GM12878 (cell line): ENCODE results near the gene GJB4. TPM values are rescaled to one million over a fixed set of nuclear protein-coding genes. Genes with fewer than 3 reads are reported as not detected.
"Not testable (repeated sequence)": the region's sequence is repeated elsewhere in the genome, so short reads cannot be mapped to it uniquely, and the experiment has no call there.

ENCODE experiments used
- ATAC-seq: fragments of 200-7000 bp; cut with Tn5 transposase; 3 replicates; pipeline ENCODE4 v1.9.1; 2020; ENCODE audit warnings: mild to moderate bottlenecking, moderate library complexity
- BruUV-seq: library from RNA; stranded (reverse); fragments of 400-500 nt; replicated peaks from 2 replicates; lab custom pipeline; 2021; lab: Mats Ljungman, UMichigan
- CTCF ChIA-PET: fragments of 300-600 bp; sonication (Branson Sonifier 250); formaldehyde crosslinking; extraction: SDS; loops from one replicate; lab custom pipeline; 2021; ENCODE audit warnings: inconsistent platforms; lab: Yijun Ruan, JAX
- POLR2A ChIA-PET: fragments of 350-600 bp; formaldehyde crosslinking; extraction: SDS; loops from one replicate; lab custom pipeline; 2021; ENCODE audit warnings: inconsistent platforms; lab: Charles Lee
- RAD21 ChIA-PET: fragments of 300-600 bp; sonication (Branson Sonifier 250); formaldehyde crosslinking; loops from one replicate; lab custom pipeline; 2023; ENCODE audit warnings: antibody characterized with exemption; ENCODE audit not compliant: unreplicated experiment; lab: Charles Lee
- SMC1A ChIA-PET: fragments of 300-600 bp; sonication (Branson Sonifier 250); formaldehyde crosslinking; loops from one replicate; lab custom pipeline; 2023; ENCODE audit not compliant: unreplicated experiment, uncharacterized antibody; lab: Charles Lee
- DNase-seq: peaks from one replicate; pipeline ENCODE4 v3.0.0-alpha.2; 2011; ENCODE audit warnings: low read depth, low spot score
- FAIRE-seq: peaks from 3 replicates; lab custom pipeline; 2011; peaks lifted over from hg19 to GRCh38; lab: Jason Lieb, UNC
- H2AFZ ChIP-seq: 2 replicates; pipeline ENCODE4 v1.6.0; 2011; ENCODE audit warnings: low read depth, low read length, control low read depth; ENCODE audit not compliant: control insufficient read depth
- H3K27ac ChIP-seq: 2 replicates; pipeline ENCODE4 v1.5.1; 2011; ENCODE audit warnings: control low read depth; ENCODE audit not compliant: control insufficient read depth, insufficient read depth
- H3K27me3 ChIP-seq, 2 experiments: replicated peaks in 1 of 2; 2 replicates each; pipeline versions ENCODE4 v1.6.0 to v1.6.1; 2011; ENCODE audit warnings: low read length in 1 of 2; ENCODE audit not compliant: control insufficient read depth in 2 of 2, insufficient read depth in 2 of 2
- H3K36me3 ChIP-seq, 2 experiments: 2 replicates each; pipeline ENCODE4 v1.5.1; 2011; ENCODE audit warnings: low read length in 1 of 2; ENCODE audit not compliant: control insufficient read depth in 2 of 2, insufficient read depth in 2 of 2
- H3K4me1 ChIP-seq: 2 replicates; pipeline ENCODE4 v1.6.1; 2011; ENCODE audit warnings: mild to moderate bottlenecking, low read length, moderate library complexity, mixed read lengths; ENCODE audit not compliant: control insufficient read depth, insufficient read depth
- H3K4me2 ChIP-seq: 2 replicates; pipeline ENCODE4 v1.6.0; 2011; ENCODE audit warnings: control low read depth; ENCODE audit not compliant: control insufficient read depth, insufficient read depth
- H3K4me3 ChIP-seq: fragments of 200-600 bp; sonication (generic); 2 replicates; pipeline ENCODE4 v1.5.1; 2016
- H3K79me2 ChIP-seq: 2 replicates; pipeline ENCODE4 v1.6.0; 2011; ENCODE audit warnings: low read length; ENCODE audit not compliant: control insufficient read depth, insufficient read depth
- H3K9ac ChIP-seq: 2 replicates; pipeline ENCODE4 v1.8.0; 2011; ENCODE audit warnings: low read length, control low read depth, mixed read lengths; ENCODE audit not compliant: control insufficient read depth, insufficient read depth
- H3K9me3 ChIP-seq: replicated peaks from 3 replicates; pipeline ENCODE4 v1.5.1; 2011; ENCODE audit warnings: mild to moderate bottlenecking, low read length; ENCODE audit not compliant: control insufficient read depth, insufficient read depth
- H4K20me1 ChIP-seq: 2 replicates; pipeline ENCODE4 v1.6.0; 2011; ENCODE audit not compliant: control insufficient read depth, insufficient read depth
- CHD1 ChIP-seq: IDR thresholded peaks from 2 replicates; pipeline ENCODE4 v1.6.1; 2012; ENCODE audit warnings: low read depth, low read length, improper control_type of control experiment
- KLF5 ChIP-seq: fragments of 450-650 bp; IDR thresholded peaks from 2 replicates; pipeline ENCODE4 v1.6.1; 2014; ENCODE audit warnings: mild to moderate bottlenecking; ENCODE audit not compliant: partially characterized antibody
- MTA2 ChIP-seq: fragments of 450-650 bp; IDR thresholded peaks from 2 replicates; pipeline ENCODE4 v1.6.1; 2016; ENCODE audit warnings: low read depth, mild to moderate bottlenecking, moderate library complexity
- POLR2AphosphoS5 ChIP-seq: IDR thresholded peaks from 2 replicates; pipeline ENCODE4 v1.6.1; 2011; ENCODE audit warnings: mild to moderate bottlenecking, low read length, inconsistent platforms
- SIN3A ChIP-seq: IDR thresholded peaks from 2 replicates; pipeline ENCODE4 v1.6.1; 2012; ENCODE audit warnings: low read depth, low read length, improper control_type of control experiment
- TAF1 ChIP-seq: IDR thresholded peaks from 2 replicates; pipeline ENCODE4 v1.6.1; 2011; ENCODE audit warnings: mild to moderate bottlenecking, low read depth, low read length, borderline replicate concordance
- ZNF217 ChIP-seq: fragments of 450-650 bp; IDR thresholded peaks from 2 replicates; pipeline ENCODE4 v1.6.1; 2017; ENCODE audit warnings: antibody characterized with exemption, mild to moderate bottlenecking
- ZNF384 ChIP-seq: IDR thresholded peaks from 2 replicates; pipeline ENCODE4 v1.6.1; 2012; ENCODE audit warnings: low read depth, mild to moderate bottlenecking, low read length, improper control_type of control experiment, borderline replicate concordance
- WGBS: methylation state at CpG from one replicate; pipeline ENCODE4 v1.1.6; 2016; ENCODE audit warnings: low lambda C conversion rate; ENCODE audit not compliant: insufficient replicate concordance, insufficient coverage; ENCODE audit errors: missing lambda C conversion rate; 5-methylcytosine and 5-hydroxymethylcytosine counted together
- in situ Hi-C: fragments of 300-500 bp; cut with MboI; formaldehyde crosslinking; loops from 9 replicates; pipeline ENCODE4 v1.14.3; 2018; ENCODE audit warnings: mixed read lengths
- intact Hi-C: fragments of 100-400 bp; cut with micrococcal nuclease; formaldehyde crosslinking; loops from one replicate; pipeline ENCODE4 v1.14.2; 2022; ENCODE audit not compliant: unreplicated experiment
- polyA plus RNA-seq, 11 experiments: library from polyadenylated mRNA; depleted of rRNA in 4 of 11; unstranded in 6 of 11; stranded (reverse) in 5 of 11; fragments of >200 nt; fragmentation: Nextera tagmentation in 4 of 11; fragmentation: Illumina TruSeq in 1 of 11; extraction: Ambion mirVana in 4 of 11; extraction: Trizol in 1 of 11; gene quantifications; 1 replicate in 1 of 11; 2 replicates in 10 of 11; pipeline versions ENCODE4 v1.2.1 to v1.2.3, GENCODE V29; 2011 to 2016; ENCODE audit warnings: inconsistent platforms in 2 of 11, missing spikeins in 2 of 11, low read depth in 1 of 11
- total RNA-seq, 4 experiments: library from RNA; depleted of rRNA in 3 of 4; stranded (reverse); fragments of >200 nt in 3 of 4; fragmentation: Illumina TruSeq in 1 of 4; extraction: Trizol in 1 of 4; gene quantifications; 2 replicates each; pipeline versions ENCODE4 v1.2.1 to v1.2.3, GENCODE V29; 2013 to 2021
- TF ChIP-seq, protein P1 (sequence below): fragments of 450-650 bp; IDR thresholded peaks from 2 replicates; pipeline ENCODE4 v1.6.1; 2014; ENCODE audit warnings: mild to moderate bottlenecking
- TF ChIP-seq, protein P2 (sequence below): IDR thresholded peaks from 2 replicates; pipeline ENCODE4 v1.6.1; 2012; ENCODE audit warnings: low read depth, low read length, improper control_type of control experiment

GJB4 gene
- total and polyA plus RNA-seq, 10 of the 15 experiments (the other 5 are each of a cell fraction or from before 2014, with no cell fraction given) = not detected

DNA sequence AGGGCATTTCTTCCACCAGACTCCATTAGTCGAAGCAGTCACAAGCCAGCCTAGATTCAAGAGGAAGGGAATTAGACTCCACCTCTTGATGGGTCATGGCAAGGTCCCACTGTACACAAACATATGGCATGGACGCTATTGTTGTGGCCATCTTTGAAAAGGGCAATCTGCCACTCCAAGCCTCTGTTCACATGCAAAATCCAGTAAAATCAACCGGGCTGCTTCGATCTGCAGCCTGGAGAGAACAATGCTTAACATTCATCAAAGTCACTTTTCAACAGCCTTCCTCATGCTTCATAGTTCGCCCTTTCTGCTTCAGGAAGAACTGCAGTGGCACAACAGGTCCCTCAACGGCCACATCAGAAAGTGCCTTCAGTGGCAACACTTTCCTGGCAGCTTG, 32.7 kb upstream of the GJB4 start:
- no peaks in the 10 kb centered on the region for H4K20me1 ChIP-seq
- FAIRE-seq (no peak), DNase-seq (no peak), ATAC-seq (no peak)
- no peak overlapping the region for H3K4me2 ChIP-seq
- TF ChIP-seq CHD1 (no peak), MTA2 (no peak), POLR2AphosphoS5 (no peak), ZNF384 (no peak), KLF5 (no peak)
- TF ChIP-seq, protein P1, sequence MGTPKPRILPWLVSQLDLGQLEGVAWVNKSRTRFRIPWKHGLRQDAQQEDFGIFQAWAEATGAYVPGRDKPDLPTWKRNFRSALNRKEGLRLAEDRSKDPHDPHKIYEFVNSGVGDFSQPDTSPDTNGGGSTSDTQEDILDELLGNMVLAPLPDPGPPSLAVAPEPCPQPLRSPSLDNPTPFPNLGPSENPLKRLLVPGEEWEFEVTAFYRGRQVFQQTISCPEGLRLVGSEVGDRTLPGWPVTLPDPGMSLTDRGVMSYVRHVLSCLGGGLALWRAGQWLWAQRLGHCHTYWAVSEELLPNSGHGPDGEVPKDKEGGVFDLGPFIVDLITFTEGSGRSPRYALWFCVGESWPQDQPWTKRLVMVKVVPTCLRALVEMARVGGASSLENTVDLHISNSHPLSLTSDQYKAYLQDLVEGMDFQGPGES = no peak
- H3K79me2 ChIP-seq = no peaks in the 10 kb centered on the region
- ChIA-PET SMC1A (no interaction called here), POLR2A (no interaction called here), RAD21 (no interaction called here), CTCF (interaction anchor here (0.8 to 4.1 kb wide), 3 partner anchors 17 to 101 kb away, joined by 3 to 17 read pairs (median 3); no protein-coding TSS in a partner anchor)
- no peaks in the 10 kb centered on the region for H3K9me3 ChIP-seq
- H3K27ac ChIP-seq = no peak overlapping the region
- WGBS = 22% methylated on average over 6 of the region's 6 CpGs
- in situ Hi-C loops = no loop called here
- H3K36me3 ChIP-seq = no peaks in the 10 kb centered on the region
- no peak overlapping the region for H2AFZ ChIP-seq
- H3K4me1 ChIP-seq = no peaks in the 10 kb centered on the region
- H3K9ac ChIP-seq = no peak overlapping the region
- intact Hi-C loops = no loop called here
- no peak overlapping the region for H3K4me3 ChIP-seq
- peaks cover 0 to 1% of the 10 kb centered on the region in 2 experiments; a peak in 2 of 4 replicates for H3K27me3 ChIP-seq
- BruUV-seq = no TSS peak

DNA sequence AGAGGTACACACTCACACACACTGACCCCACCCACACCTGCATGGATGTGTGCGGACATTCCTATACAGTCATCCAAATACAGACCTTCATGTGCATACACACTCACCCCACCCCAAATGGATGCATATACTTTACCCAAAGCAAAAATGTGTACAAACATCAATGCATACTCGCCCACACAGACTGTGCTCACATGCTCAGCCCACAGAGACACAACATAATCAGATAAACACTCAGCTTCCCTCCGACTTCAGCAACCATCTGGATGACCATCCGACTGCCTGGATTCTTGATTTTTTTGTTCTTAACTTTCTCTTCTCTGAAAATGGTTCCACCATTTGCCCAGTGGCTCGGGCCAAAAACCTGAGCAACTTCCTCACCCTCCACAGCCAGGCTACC, 29.1 kb upstream of the GJB4 start:
- WGBS = 27% methylated on average over 5 of the region's 5 CpGs
- no peaks in the 10 kb centered on the region for H3K79me2 ChIP-seq
- ChIA-PET POLR2A (no interaction called here), SMC1A (no interaction called here), RAD21 (no interaction called here), CTCF (interaction anchor here (0.6 kb wide), 1 partner anchor 490 kb away, joined by 3 read pairs; no protein-coding TSS in a partner anchor)
- BruUV-seq = no TSS peak
- no peak overlapping the region for H3K27ac ChIP-seq
- H3K9me3 ChIP-seq = no peaks in the 10 kb centered on the region
- H3K9ac ChIP-seq = no peak overlapping the region
- no peak for TF ChIP-seq ZNF217
- TF ChIP-seq SIN3A = no peak
- no peak for TF ChIP-seq TAF1
- TF ChIP-seq, protein P2, sequence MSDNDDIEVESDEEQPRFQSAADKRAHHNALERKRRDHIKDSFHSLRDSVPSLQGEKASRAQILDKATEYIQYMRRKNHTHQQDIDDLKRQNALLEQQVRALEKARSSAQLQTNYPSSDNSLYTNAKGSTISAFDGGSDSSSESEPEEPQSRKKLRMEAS = no peak
- in situ Hi-C loops = no loop called here
- H4K20me1 ChIP-seq = no peaks in the 10 kb centered on the region
- ATAC-seq (no peak), FAIRE-seq (no peak), DNase-seq (no peak)
- H3K4me3 ChIP-seq = no peak overlapping the region
- H2AFZ ChIP-seq = no peak overlapping the region
- no peaks in the 10 kb centered on the region for H3K36me3 ChIP-seq
- no peak overlapping the region for H3K4me2 ChIP-seq
- H3K4me1 ChIP-seq = no peaks in the 10 kb centered on the region
- no peaks in the 10 kb centered on the region; a peak in 1 of 4 replicates for H3K27me3 ChIP-seq
- intact Hi-C loops = no loop called here

DNA sequence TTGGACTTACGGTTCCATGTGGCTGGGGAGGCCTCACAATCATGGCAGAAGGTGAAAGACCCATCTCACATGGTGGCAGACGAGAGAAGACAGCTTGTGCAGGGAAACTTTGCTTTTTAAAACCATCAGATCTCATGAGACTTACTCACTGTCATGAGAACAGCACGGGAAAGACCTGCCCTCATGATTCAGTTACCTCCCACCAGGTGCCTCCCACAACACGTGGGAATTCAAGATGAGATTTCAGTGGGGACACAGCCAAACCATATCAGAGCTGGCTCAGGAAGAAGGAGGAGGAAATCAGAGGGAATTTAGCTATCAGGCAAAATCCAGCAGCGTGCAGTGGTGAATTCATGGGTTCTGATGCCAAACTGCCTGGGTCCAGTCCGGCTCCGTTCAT, 26.7 kb upstream of the GJB4 start:
- DNase-seq, H3K27ac ChIP-seq, H3K79me2 ChIP-seq, RAD21 ChIA-PET, ATAC-seq, H3K4me2 ChIP-seq, H3K4me3 ChIP-seq, H4K20me1 ChIP-seq, H3K36me3 ChIP-seq, intact Hi-C loops, H3K27me3 ChIP-seq, SMC1A ChIA-PET, in situ Hi-C loops, H3K9ac ChIP-seq, BruUV-seq, H3K9me3 ChIP-seq, H2AFZ ChIP-seq, POLR2A ChIA-PET, H3K4me1 ChIP-seq: not testable (repeated sequence)
- FAIRE-seq = peak; percentile 71
- WGBS = 5% methylated on average over 7 of the region's 7 CpGs
- CTCF ChIA-PET = interaction anchor here (2.5 to 3.9 kb wide), 2 partner anchors 9 to 11 kb away, joined by 11 to 13 read pairs; no protein-coding TSS in a partner anchor
